Activated B cell treated with CpG ODN at 0.5 μM for 24 hours (primary cell): Measurements from ENCODE around the gene CCDC93. TPM values are rescaled to one million over a fixed set of nuclear protein-coding genes. Genes with fewer than 3 reads are reported as not detected.

Experiments
- ATAC-seq: fragments of 200-7000 bp; cut with Tn5 transposase; one replicate; pipeline ENCODE4 v1.10.0; 2021; ENCODE audit warnings: low read depth, mild to moderate bottlenecking, moderate library complexity
- CTCF ChIA-PET: fragments of 350-600 bp; sonication (Branson Sonifier 250); formaldehyde crosslinking; loops from one replicate; lab custom pipeline; 2021; ENCODE audit warnings: antibody characterized with exemption; lab: Charles Lee
- POLR2A ChIA-PET: fragments of 350-600 bp; sonication (Branson Sonifier 250); formaldehyde crosslinking; loops from one replicate; lab custom pipeline; 2021; ENCODE audit warnings: antibody characterized with exemption; lab: Charles Lee
- DNase-seq: peaks from one replicate; pipeline ENCODE4 v3.0.0; 2022
- H3K27ac Mint-ChIP-seq: one replicate; pipeline ENCODE4 v1.8.0; 2020; ENCODE audit warnings: mixed read lengths
- H3K27me3 Mint-ChIP-seq: one replicate; pipeline ENCODE4 v1.8.0; 2021; ENCODE audit warnings: mixed read lengths
- H3K36me3 Mint-ChIP-seq: one replicate; pipeline ENCODE4 v1.8.0; 2021; ENCODE audit warnings: low read depth, mixed read lengths
- H3K4me1 Mint-ChIP-seq: one replicate; pipeline ENCODE4 v1.8.0; 2021; ENCODE audit warnings: mixed read lengths
- H3K4me3 Mint-ChIP-seq: one replicate; pipeline ENCODE4 v1.8.0; 2020; ENCODE audit warnings: mild to moderate bottlenecking, mixed read lengths
- H3K9me3 Mint-ChIP-seq: one replicate; pipeline ENCODE4 v1.8.0; 2020; ENCODE audit warnings: mixed read lengths
- intact Hi-C: fragments of 100-400 bp; cut with micrococcal nuclease; formaldehyde crosslinking; loops from one replicate; pipeline ENCODE4 v1.15.1; 2024
- total RNA-seq: library from RNA; stranded (reverse); gene quantifications from 2 replicates; pipeline ENCODE4 v1.2.3, GENCODE V29; 2022
- TF ChIP-seq, protein P1 (sequence below): fragments of 200-600 bp; IDR thresholded peaks from one replicate; pipeline ENCODE4 v1.8.0; 2022; ENCODE audit warnings: antibody characterized with exemption, mild to moderate bottlenecking

Gene CCDC93, protein sequence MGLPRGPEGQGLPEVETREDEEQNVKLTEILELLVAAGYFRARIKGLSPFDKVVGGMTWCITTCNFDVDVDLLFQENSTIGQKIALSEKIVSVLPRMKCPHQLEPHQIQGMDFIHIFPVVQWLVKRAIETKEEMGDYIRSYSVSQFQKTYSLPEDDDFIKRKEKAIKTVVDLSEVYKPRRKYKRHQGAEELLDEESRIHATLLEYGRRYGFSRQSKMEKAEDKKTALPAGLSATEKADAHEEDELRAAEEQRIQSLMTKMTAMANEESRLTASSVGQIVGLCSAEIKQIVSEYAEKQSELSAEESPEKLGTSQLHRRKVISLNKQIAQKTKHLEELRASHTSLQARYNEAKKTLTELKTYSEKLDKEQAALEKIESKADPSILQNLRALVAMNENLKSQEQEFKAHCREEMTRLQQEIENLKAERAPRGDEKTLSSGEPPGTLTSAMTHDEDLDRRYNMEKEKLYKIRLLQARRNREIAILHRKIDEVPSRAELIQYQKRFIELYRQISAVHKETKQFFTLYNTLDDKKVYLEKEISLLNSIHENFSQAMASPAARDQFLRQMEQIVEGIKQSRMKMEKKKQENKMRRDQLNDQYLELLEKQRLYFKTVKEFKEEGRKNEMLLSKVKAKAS
- total RNA-seq = 35.5 and 38.8 TPM in 2 replicates

DNA sequence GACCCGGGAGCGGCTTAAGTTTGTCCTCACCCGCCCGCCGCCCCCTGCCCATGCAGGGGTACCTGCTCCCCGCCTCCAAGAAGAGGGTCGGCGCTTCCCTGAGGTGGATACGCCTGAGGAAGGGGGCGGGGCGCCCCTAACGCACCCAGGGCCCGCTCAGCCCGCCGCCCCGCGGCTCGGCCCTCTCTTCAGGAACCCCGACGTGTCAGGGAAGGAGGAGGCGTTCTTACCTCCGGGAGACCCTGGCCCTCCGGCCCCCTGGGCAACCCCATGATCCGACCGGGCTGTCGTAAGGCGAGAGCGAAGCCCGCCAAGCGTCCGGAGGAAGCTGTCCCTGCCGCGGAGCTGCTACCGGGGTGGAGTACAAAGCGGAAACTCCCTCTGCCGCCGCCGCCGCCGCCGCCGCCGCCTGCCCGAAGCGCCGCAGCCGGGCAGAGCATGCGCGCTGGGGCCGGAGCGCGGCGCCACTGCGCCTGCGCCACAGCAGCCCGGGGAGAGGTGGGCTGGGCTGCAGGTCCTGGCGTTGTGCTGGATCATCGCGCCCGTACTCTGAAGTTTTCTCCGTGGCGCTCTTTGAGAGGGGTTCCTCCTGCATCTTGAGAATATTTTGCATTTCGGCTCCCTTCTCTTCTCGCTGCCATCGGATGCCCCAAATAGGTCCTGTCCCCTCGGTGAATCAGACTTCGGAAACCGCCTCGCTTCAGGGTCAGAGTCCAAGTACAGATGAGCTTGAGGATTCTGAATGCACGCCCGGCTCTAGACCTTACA lies at the start of gene CCDC93:
Gene CCDC93 (minus strand): TSS at position 347 of the 768 bp plus-strand sequence. CDS start 75 bp downstream, at position 272.
- TF ChIP-seq, protein P1, sequence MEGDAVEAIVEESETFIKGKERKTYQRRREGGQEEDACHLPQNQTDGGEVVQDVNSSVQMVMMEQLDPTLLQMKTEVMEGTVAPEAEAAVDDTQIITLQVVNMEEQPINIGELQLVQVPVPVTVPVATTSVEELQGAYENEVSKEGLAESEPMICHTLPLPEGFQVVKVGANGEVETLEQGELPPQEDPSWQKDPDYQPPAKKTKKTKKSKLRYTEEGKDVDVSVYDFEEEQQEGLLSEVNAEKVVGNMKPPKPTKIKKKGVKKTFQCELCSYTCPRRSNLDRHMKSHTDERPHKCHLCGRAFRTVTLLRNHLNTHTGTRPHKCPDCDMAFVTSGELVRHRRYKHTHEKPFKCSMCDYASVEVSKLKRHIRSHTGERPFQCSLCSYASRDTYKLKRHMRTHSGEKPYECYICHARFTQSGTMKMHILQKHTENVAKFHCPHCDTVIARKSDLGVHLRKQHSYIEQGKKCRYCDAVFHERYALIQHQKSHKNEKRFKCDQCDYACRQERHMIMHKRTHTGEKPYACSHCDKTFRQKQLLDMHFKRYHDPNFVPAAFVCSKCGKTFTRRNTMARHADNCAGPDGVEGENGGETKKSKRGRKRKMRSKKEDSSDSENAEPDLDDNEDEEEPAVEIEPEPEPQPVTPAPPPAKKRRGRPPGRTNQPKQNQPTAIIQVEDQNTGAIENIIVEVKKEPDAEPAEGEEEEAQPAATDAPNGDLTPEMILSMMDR = no peak
- ATAC-seq (peak; percentile 82), DNase-seq (peak; percentile 94)
- Mint-ChIP-seq H3K36me3 (peaks cover 6% of the 10 kb centered on the region), H3K27me3 (peaks cover 9% of the 10 kb centered on the region), H3K9me3 (no peaks in the 10 kb centered on the region), H3K4me1 (peaks cover 33% of the 10 kb centered on the region), H3K4me3 (peak within 1 kb of the TSS; percentile 95), H3K27ac (peak within 1 kb of the TSS; percentile 91)
- intact Hi-C loops = loop anchor here (1.0 to 2.0 kb wide), 6 partner anchors 11 to 1352 kb away; partner anchors contain the start of genes C2orf76, DBI, DDX18 and INSIG2
- CTCF ChIA-PET = interaction anchor here (0.9 to 2.9 kb wide), 5 partner anchors 11 to 841 kb away, joined by 3 to 32 read pairs (median 8); partner anchors contain the start of gene DDX18
- POLR2A ChIA-PET = interaction anchor here (1.2 to 1.6 kb wide), 4 partner anchors 11 to 199 kb away, joined by 6 to 16 read pairs (median 10); partner anchors contain the start of genes DDX18 and INSIG2

DNA sequence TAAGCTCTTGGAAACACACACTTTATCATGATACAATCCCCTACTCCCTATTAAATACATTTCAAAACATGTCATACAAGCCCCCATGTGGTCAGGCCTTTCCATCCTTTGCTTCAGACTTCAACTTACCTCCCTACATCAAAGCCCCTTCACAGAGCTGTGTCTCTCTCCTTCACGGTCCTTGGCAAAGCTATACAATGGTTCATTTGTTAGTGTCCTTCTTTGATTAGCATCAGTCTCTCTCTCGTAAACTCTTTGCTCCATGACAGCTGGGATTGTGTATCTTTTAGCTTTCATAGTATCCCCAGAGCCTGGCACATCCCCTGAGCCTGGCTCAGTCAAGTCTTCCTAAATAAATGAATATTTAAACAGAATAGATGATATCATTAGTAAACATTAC lies 48.8 kb upstream of the CCDC93 start:
- Mint-ChIP-seq H3K4me1 (peaks cover 34% of the 10 kb centered on the region), H3K36me3 (no peaks in the 10 kb centered on the region), H3K4me3 (no peak overlapping the region), H3K27me3 (peaks cover 11% of the 10 kb centered on the region), H3K27ac (no peak overlapping the region), H3K9me3 (no peaks in the 10 kb centered on the region)
- TF ChIP-seq, protein P1 = no peak
- ATAC-seq (no peak), DNase-seq (no peak)
- intact Hi-C loops = no loop called here
- ChIA-PET CTCF (interaction anchor here (1.8 to 11.4 kb wide), 5 partner anchors 13 to 60 kb away, joined by 7 to 342 read pairs (median 12); no protein-coding TSS in a partner anchor), POLR2A (interaction anchor here (0.9 kb wide), 1 partner anchor 26 kb away, joined by 3 read pairs; the partner anchor contains the start of gene INSIG2)

DNA sequence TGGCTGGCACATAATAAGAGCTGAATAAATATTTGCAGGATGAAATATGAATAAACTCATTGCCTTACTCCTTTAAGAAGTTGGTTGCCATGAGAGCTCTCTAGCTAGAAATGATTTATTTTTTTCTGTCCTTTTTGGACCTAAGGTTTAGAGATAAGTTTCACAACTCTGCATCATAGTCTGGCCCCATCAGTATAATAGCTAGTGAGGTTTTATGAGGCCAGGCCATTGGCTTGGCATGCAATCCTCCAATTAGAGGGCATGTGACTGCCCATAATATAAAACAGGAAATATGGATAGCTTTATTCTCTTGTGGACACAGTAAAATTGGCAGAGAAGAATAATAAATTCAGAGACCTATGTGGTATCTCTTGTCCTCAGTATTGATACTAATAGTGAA lies 48.2 kb upstream of the CCDC93 start:
- ChIA-PET POLR2A (interaction anchor here (0.9 kb wide), 1 partner anchor 27 kb away, joined by 3 read pairs; the partner anchor contains the start of gene INSIG2), CTCF (interaction anchor here (1.8 to 11.4 kb wide), 5 partner anchors 13 to 59 kb away, joined by 7 to 342 read pairs (median 12); no protein-coding TSS in a partner anchor)
- DNase-seq (no peak), ATAC-seq (no peak)
- Mint-ChIP-seq H3K27ac (no peak overlapping the region), H3K4me3 (no peak overlapping the region), H3K36me3 (no peaks in the 10 kb centered on the region), H3K27me3 (peaks cover 11% of the 10 kb centered on the region), H3K4me1 (peaks cover 40% of the 10 kb centered on the region), H3K9me3 (no peaks in the 10 kb centered on the region)
- intact Hi-C loops = no loop called here
- TF ChIP-seq, protein P1 = no peak

DNA sequence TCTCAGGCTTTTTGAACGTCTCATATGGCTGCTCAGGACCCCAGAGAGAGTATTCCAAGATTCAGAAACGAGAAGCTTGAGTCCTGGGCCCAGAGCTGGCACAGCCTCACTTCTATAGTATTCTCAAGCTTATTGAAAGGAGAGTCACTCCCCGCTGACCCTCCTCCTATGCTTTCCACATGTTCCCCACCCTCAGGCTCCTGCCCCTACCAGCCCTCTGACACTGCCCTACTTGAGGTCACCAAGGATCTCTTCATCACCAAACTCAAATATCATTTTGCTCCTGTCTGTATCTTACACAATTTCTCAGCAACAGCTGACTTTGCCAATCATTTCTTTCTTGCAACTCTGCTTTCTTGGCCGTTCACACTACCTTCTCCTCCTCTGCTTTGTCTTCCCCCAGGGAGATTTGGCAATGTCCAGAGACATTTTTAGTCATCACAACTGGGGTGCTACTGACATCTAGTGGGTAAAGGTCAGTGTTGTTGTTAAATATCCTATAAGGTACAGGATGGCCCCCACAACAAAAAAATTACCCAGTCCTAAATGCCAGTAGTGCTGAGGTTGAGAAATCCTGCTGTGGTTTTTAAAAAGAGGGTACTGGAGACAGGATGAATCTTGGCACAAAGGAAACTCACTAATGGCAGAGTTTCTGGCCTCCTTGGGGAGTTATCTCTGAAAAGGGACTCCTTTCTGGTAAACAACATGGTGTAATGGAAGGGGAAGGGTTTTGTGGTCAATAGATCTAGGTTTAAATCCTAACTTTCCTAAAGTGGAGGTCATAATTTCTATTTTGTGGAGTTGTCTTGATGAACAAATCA lies 47.5 kb upstream of the CCDC93 start:
- Mint-ChIP-seq H3K4me3 (no peak overlapping the region), H3K36me3 (no peaks in the 10 kb centered on the region), H3K27me3 (peaks cover 8% of the 10 kb centered on the region), H3K27ac (no peak overlapping the region), H3K9me3 (no peaks in the 10 kb centered on the region), H3K4me1 (peaks cover 47% of the 10 kb centered on the region)
- CTCF ChIA-PET = interaction anchor here (0.7 to 11.4 kb wide), 12 partner anchors 8 to 246 kb away, joined by 3 to 342 read pairs (median 4); partner anchors contain the start of gene DDX18
- intact Hi-C loops = loop anchor here (1.0 kb wide), 3 partner anchors 15 to 58 kb away; no protein-coding TSS in a partner anchor
- TF ChIP-seq, protein P1 = no peak
- POLR2A ChIA-PET = interaction anchor here (2.5 kb wide), 1 partner anchor 14 kb away, joined by 18 read pairs; no protein-coding TSS in a partner anchor
- ATAC-seq (peak; percentile 82), DNase-seq (no peak)
